ENCODE data around the gene PDE5A.
"Not testable (repeated sequence)": the region's sequence is repeated elsewhere in the genome, so short reads cannot be mapped to it uniquely, and the experiment has no call there.

Gene PDE5A

GRCh38 chr4:119662612-119663011 lies 34.0 kb upstream of the PDE5A start:
- H3K4me3 ChIP-seq (ENCODE audit: low read depth in 1 of 2, low read length in 2 of 2); H3K27me3 ChIP-seq (ENCODE audit: control insufficient read depth in 1 of 2, insufficient read depth in 2 of 2, low read length in 2 of 2); H3K9ac ChIP-seq (ENCODE audit: low read length); H3K36me3 ChIP-seq (ENCODE audit: insufficient read depth, low read length); H3K27ac ChIP-seq (ENCODE audit: low read depth, low read length); H3K9me3 ChIP-seq (ENCODE audit: low read length): not testable (repeated sequence)
- peaks cover 45% of the 10 kb centered on the region for H3K4me1 ChIP-seq (ENCODE audit: insufficient read depth, low read length)

DNA sequence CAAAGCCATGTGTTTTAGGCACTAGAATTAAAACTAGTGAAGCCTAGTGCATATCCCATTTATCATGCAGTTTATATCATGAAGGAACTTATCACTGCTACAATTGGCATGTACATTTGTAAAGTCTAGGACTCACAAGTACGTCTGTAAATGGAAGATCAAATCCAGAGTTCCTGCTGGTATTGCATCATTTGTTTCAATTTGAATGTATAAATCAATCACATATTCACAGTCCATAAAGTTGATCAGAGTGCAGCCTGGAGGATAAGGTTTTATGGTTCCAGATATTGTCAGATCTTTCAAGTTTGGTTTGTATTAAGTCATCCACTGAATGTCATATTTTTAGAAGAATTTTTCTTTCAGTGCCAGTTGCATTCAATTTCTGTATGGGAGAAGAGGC lies 32.6 kb upstream of the PDE5A start:
- H3K27me3 ChIP-seq (ENCODE audit: control insufficient read depth in 1 of 2, insufficient read depth in 2 of 2, low read length in 2 of 2), result no peaks in the 10 kb centered on the region
- H3K36me3 ChIP-seq (ENCODE audit: insufficient read depth, low read length), result no peaks in the 10 kb centered on the region
- peaks cover 36% of the 10 kb centered on the region for H3K4me1 ChIP-seq (ENCODE audit: insufficient read depth, low read length)
- H3K27ac ChIP-seq (ENCODE audit: low read depth, low read length), result no peak overlapping the region
- no peaks in the 10 kb centered on the region for H3K9me3 ChIP-seq (ENCODE audit: low read length)
- H3K9ac ChIP-seq (ENCODE audit: low read length), result no peak overlapping the region
- H3K4me3 ChIP-seq (ENCODE audit: low read depth in 1 of 2, low read length in 2 of 2), result no peak overlapping the region

DNA sequence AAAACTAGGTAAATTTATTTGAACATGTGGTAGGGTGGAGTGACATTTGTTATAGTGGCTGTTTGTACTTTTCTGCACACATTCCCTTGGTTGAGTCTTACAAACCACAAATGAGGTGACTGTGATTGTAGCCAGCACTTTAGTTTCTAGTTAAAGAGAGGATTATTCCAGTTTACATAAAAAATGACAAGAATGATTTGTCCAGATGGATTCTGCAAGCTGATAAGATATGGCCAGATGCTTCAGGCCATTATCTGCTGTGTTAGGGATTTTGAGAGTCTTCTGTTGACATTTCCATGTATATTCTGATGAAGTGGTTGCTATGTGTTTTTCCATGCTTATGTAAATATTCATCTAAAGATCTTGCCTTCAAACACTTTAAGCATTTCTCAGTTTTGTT lies 31.0 kb upstream of the PDE5A start:
- H3K9me3 ChIP-seq (ENCODE audit: low read length), result no peaks in the 10 kb centered on the region
- H3K9ac ChIP-seq (ENCODE audit: low read length), result no peak overlapping the region
- peaks cover 19% of the 10 kb centered on the region for H3K4me1 ChIP-seq (ENCODE audit: insufficient read depth, low read length)
- H3K27ac ChIP-seq (ENCODE audit: low read depth, low read length), result no peak overlapping the region
- H3K36me3 ChIP-seq (ENCODE audit: insufficient read depth, low read length), result no peaks in the 10 kb centered on the region
- no peaks in the 10 kb centered on the region for H3K27me3 ChIP-seq (ENCODE audit: control insufficient read depth in 1 of 2, insufficient read depth in 2 of 2, low read length in 2 of 2)
- no peak overlapping the region for H3K4me3 ChIP-seq (ENCODE audit: low read depth in 1 of 2, low read length in 2 of 2)

DNA sequence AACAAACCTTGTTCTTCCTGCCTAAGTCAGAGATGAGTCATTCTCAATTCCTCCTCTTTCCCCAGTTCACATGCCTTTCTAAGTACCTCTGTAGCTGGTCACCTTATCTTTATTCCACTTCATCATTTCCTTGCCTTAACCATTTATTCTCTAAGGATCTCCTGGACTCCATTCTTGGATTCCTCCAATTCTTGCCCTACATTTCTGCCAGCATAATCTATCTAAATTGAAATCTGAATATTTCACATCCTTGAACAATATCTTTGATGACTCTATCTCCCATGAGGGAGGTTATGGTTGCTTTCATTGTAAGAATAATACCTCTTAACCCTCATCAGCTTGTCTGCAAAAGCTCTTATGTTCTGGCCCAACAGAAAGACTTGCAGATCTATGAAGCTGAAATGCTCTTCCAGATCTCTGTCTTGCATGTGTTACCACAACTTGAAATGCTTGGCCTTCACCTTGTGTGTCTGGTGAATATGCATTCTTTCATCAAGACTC lies 28.6 kb upstream of the PDE5A start:
- H3K27ac ChIP-seq (ENCODE audit: low read depth, low read length), result no peak overlapping the region
- no peaks in the 10 kb centered on the region for H3K4me1 ChIP-seq (ENCODE audit: insufficient read depth, low read length)
- H3K4me3 ChIP-seq (ENCODE audit: low read depth in 1 of 2, low read length in 2 of 2), result no peak overlapping the region
- no peaks in the 10 kb centered on the region for H3K36me3 ChIP-seq (ENCODE audit: insufficient read depth, low read length)
- H3K27me3 ChIP-seq (ENCODE audit: control insufficient read depth in 1 of 2, insufficient read depth in 2 of 2, low read length in 2 of 2), result no peaks in the 10 kb centered on the region
- H3K9ac ChIP-seq (ENCODE audit: low read length), result no peak overlapping the region
- H3K9me3 ChIP-seq (ENCODE audit: low read length), result no peaks in the 10 kb centered on the region

GRCh38 chr4:119656342-119656741 lies 27.7 kb upstream of the PDE5A start:
- Histone ChIP-seq H3K4me1 (ENCODE audit: insufficient read depth, low read length) (no peaks in the 10 kb centered on the region), H3K27ac (ENCODE audit: low read depth, low read length) (no peak overlapping the region), H3K4me3 (ENCODE audit: low read depth in 1 of 2, low read length in 2 of 2) (no peak overlapping the region), H3K27me3 (ENCODE audit: control insufficient read depth in 1 of 2, insufficient read depth in 2 of 2, low read length in 2 of 2) (no peaks in the 10 kb centered on the region), H3K36me3 (ENCODE audit: insufficient read depth, low read length) (no peaks in the 10 kb centered on the region), H3K9me3 (ENCODE audit: low read length) (no peaks in the 10 kb centered on the region), H3K9ac (ENCODE audit: low read length) (no peak overlapping the region)

DNA sequence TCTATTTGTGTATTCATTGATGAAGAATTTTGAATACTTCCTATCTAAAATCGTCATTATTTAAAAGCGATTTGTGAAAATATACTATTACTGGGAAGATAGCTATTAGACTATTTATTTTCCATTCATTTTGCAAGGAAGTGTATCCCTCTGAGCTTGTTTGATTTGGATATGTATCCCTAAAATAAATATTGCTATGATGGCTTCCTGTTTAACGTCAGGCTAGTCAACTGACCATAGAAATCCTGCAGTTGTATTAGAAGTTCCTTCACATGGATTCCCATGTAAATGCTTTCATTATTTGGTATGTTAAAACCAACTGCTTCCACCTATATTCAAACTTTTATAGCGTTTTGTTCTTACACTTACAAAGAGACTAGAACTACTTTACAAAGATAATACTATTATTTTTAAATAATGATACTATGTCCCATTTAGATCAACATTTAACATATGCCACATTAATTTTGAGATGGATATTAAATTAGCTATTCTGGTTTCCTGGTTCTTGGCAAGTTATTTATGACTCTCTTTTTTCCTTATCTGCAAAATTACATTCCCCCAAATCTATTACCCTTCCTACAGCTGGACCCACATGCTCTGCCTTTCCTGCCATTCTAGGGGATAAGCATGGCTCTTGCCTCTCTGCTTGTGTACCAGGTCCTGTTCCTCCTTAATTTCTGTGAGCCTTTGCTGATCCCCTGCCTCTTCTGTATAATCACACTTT lies 26.7 kb upstream of the PDE5A start:
- no peak overlapping the region for H3K4me3 ChIP-seq (ENCODE audit: low read depth in 1 of 2, low read length in 2 of 2)
- no peak overlapping the region for H3K27ac ChIP-seq (ENCODE audit: low read depth, low read length)
- no peak overlapping the region for H3K9ac ChIP-seq (ENCODE audit: low read length)
- no peaks in the 10 kb centered on the region for H3K27me3 ChIP-seq (ENCODE audit: control insufficient read depth in 1 of 2, insufficient read depth in 2 of 2, low read length in 2 of 2)
- H3K36me3 ChIP-seq (ENCODE audit: insufficient read depth, low read length), result no peaks in the 10 kb centered on the region
- H3K9me3 ChIP-seq (ENCODE audit: low read length), result no peaks in the 10 kb centered on the region
- H3K4me1 ChIP-seq (ENCODE audit: insufficient read depth, low read length), result no peaks in the 10 kb centered on the region

DNA sequence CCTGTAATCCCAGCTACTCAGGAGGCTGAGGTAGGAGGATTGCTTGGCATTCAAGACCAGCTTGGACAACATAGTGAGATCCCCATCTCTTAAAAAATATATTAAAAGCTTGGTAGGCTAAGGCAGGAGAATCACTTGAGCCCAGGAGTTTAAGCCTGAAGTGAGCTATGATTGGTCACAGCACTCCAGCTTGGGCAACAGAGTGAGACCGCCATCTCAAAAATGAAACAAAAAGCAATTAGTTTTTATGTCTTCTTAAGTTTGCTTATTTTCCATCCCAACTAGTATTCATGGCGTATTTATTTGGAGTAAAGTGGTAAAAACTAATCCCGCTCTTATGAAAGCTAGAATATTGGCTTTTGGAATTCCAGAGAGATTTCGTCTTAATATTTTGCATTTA lies 25.4 kb upstream of the PDE5A start:
- H3K4me3 ChIP-seq (ENCODE audit: low read depth in 1 of 2, low read length in 2 of 2), result no peak overlapping the region
- H3K27me3 ChIP-seq (ENCODE audit: control insufficient read depth in 1 of 2, insufficient read depth in 2 of 2, low read length in 2 of 2), result no peaks in the 10 kb centered on the region
- no peaks in the 10 kb centered on the region for H3K9me3 ChIP-seq (ENCODE audit: low read length)
- H3K27ac ChIP-seq (ENCODE audit: low read depth, low read length), result no peak overlapping the region
- no peaks in the 10 kb centered on the region for H3K4me1 ChIP-seq (ENCODE audit: insufficient read depth, low read length)
- H3K36me3 ChIP-seq (ENCODE audit: insufficient read depth, low read length), result no peaks in the 10 kb centered on the region
- H3K9ac ChIP-seq (ENCODE audit: low read length), result no peak overlapping the region

GRCh38 chr4:119652998-119653397 lies 24.4 kb upstream of the PDE5A start:
- H3K36me3 ChIP-seq (ENCODE audit: insufficient read depth, low read length), result no peaks in the 10 kb centered on the region
- no peaks in the 10 kb centered on the region for H3K27me3 ChIP-seq (ENCODE audit: control insufficient read depth in 1 of 2, insufficient read depth in 2 of 2, low read length in 2 of 2)
- no peak overlapping the region for H3K27ac ChIP-seq (ENCODE audit: low read depth, low read length)
- no peak overlapping the region for H3K4me3 ChIP-seq (ENCODE audit: low read depth in 1 of 2, low read length in 2 of 2)
- H3K4me1 ChIP-seq (ENCODE audit: insufficient read depth, low read length), result no peaks in the 10 kb centered on the region
- H3K9ac ChIP-seq (ENCODE audit: low read length), result no peak overlapping the region
- no peaks in the 10 kb centered on the region for H3K9me3 ChIP-seq (ENCODE audit: low read length)

- peaks cover 20% of the 10 kb centered on the region for H3K4me1 ChIP-seq (ENCODE audit: insufficient read depth, low read length)
These were observed 19.8 kb upstream of the PDE5A start for GRCh38 chr4:119648398-119648797.

GRCh38 chr4:119647558-119647957 lies 19.0 kb upstream of the PDE5A start:
- peaks cover 20% of the 10 kb centered on the region for H3K4me1 ChIP-seq (ENCODE audit: insufficient read depth, low read length)
- H3K27me3 ChIP-seq (ENCODE audit: control insufficient read depth in 1 of 2, insufficient read depth in 2 of 2, low read length in 2 of 2), result no peaks in the 10 kb centered on the region
- H3K9me3 ChIP-seq (ENCODE audit: low read length), result no peaks in the 10 kb centered on the region
- no peak overlapping the region for H3K4me3 ChIP-seq (ENCODE audit: low read depth in 1 of 2, low read length in 2 of 2)
- H3K36me3 ChIP-seq (ENCODE audit: insufficient read depth, low read length), result no peaks in the 10 kb centered on the region
- H3K27ac ChIP-seq (ENCODE audit: low read depth, low read length), result no peak overlapping the region
- H3K9ac ChIP-seq (ENCODE audit: low read length), result no peak overlapping the region

More at GRCh38 chr4:119648398-119648797, 19.8 kb upstream of the PDE5A start:
- Histone ChIP-seq H3K9me3 (ENCODE audit: low read length) (no peaks in the 10 kb centered on the region), H3K4me3 (ENCODE audit: low read depth in 1 of 2, low read length in 2 of 2) (no peak overlapping the region), H3K27ac (ENCODE audit: low read depth, low read length) (no peak overlapping the region), H3K36me3 (ENCODE audit: insufficient read depth, low read length) (no peaks in the 10 kb centered on the region), H3K9ac (ENCODE audit: low read length) (no peak overlapping the region), H3K27me3 (ENCODE audit: control insufficient read depth in 1 of 2, insufficient read depth in 2 of 2, low read length in 2 of 2) (no peaks in the 10 kb centered on the region)

DNA sequence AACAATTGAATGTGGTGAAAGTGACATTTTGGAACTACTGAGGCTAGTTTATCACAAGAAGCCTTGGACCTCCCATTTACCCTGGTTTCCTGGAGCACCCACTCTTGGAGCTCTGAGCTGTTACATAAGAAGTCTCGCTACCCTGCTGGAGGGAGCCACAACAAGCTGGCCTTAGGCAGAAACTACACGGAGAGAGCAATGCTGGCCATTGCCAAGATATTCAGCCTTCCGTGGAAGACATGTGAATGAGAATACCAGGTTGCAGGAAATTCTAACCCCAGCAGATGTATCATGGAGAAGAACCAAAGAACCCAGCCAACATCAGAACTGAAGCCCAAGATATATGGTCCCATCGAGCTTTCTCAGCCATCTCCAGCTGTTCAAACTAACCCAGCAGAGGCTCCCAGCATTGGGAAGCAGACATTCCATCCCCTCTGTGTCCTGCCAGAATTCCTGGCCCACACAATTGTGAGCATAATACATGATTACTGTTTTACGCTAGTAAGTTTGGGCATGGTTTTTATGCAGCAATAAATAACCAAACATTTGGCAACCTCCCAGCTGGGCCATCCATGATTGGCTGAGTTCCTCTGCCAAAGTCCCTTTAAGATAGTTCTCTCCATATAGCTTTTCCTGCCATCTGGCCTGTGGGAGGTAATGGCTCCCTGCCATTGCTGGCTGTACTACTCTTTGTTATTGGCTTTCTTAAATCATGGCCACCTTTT lies 17.9 kb upstream of the PDE5A start:
- H3K36me3 ChIP-seq (ENCODE audit: insufficient read depth, low read length), result no peaks in the 10 kb centered on the region
- H3K4me1 ChIP-seq (ENCODE audit: insufficient read depth, low read length), result peaks cover 20% of the 10 kb centered on the region
- no peaks in the 10 kb centered on the region for H3K27me3 ChIP-seq (ENCODE audit: control insufficient read depth in 1 of 2, insufficient read depth in 2 of 2, low read length in 2 of 2)
- H3K9ac ChIP-seq (ENCODE audit: low read length), result no peak overlapping the region
- no peaks in the 10 kb centered on the region for H3K9me3 ChIP-seq (ENCODE audit: low read length)
- no peak overlapping the region for H3K4me3 ChIP-seq (ENCODE audit: low read depth in 1 of 2, low read length in 2 of 2)
- peak overlapping the region; percentile 35 for H3K27ac ChIP-seq (ENCODE audit: low read depth, low read length)

All from muscle layer of colon (tissue), 2 donors.